NB4 (cell line): ENCODE results near the gene PTGER4.

Source experiments
- POLR2A ChIP-seq: IDR thresholded peaks from 2 replicates; pipeline ENCODE4 v1.6.1; 2011; ENCODE audit warnings: mild to moderate bottlenecking; ENCODE audit not compliant: insufficient read length; ENCODE audit errors: extremely low read depth
- TF ChIP-seq, protein P1 (sequence below): IDR thresholded peaks from one replicate; pipeline ENCODE4 v1.5.1; 2012; ENCODE audit warnings: low read depth, low read length

DNA sequence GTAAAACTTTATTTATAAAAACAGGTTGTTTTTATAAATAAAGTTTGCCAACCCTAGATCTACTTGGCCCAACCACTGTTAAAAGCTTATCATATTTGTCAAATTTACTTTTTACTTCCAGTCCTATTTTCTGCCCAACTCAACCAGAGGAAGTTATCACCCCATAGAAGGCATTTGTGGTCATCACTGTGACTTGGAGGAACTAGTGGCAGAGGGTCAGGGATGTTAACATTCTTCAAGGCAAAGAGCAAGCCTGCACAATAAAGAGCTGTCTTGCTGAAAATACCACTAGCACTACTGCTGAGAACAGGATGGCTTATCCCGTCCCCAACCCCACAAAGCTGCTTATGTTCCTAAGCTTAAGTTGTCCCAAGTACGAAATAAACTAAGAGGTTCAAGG lies 53.7 kb downstream of the PTGER4 start:
- TF ChIP-seq, protein P1, sequence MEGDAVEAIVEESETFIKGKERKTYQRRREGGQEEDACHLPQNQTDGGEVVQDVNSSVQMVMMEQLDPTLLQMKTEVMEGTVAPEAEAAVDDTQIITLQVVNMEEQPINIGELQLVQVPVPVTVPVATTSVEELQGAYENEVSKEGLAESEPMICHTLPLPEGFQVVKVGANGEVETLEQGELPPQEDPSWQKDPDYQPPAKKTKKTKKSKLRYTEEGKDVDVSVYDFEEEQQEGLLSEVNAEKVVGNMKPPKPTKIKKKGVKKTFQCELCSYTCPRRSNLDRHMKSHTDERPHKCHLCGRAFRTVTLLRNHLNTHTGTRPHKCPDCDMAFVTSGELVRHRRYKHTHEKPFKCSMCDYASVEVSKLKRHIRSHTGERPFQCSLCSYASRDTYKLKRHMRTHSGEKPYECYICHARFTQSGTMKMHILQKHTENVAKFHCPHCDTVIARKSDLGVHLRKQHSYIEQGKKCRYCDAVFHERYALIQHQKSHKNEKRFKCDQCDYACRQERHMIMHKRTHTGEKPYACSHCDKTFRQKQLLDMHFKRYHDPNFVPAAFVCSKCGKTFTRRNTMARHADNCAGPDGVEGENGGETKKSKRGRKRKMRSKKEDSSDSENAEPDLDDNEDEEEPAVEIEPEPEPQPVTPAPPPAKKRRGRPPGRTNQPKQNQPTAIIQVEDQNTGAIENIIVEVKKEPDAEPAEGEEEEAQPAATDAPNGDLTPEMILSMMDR = no peak
- no peak for TF ChIP-seq POLR2A
